ENCODE data around the gene ZNF883. TPM values are rescaled to one million over a fixed set of nuclear protein-coding genes. Genes with fewer than 3 reads are reported as not detected.

ZNF883 gene
- total and polyA plus RNA-seq, 2 of the 4 experiments (the other 2 are of a cell fraction): 0.51 to 0.54 TPM

GRCh38 chr9:113042884-113043657 is 31.1 kb upstream of the ZNF883 start:
- no peak overlapping the region for H4K91ac ChIP-seq (ENCODE audit: insufficient read depth, low read depth, low read length)
- peaks cover 7% of the 10 kb centered on the region for H3K36me3 ChIP-seq (ENCODE audit: control insufficient read depth, insufficient read depth, low read length)
- H2BK15ac ChIP-seq (ENCODE audit: low read depth, low read length): no peak overlapping the region
- no peaks in the 10 kb centered on the region for H4K20me1 ChIP-seq (ENCODE audit: insufficient read depth, low read length)
- no peak overlapping the region for H3K23ac ChIP-seq (ENCODE audit: low read depth, low read length)
- intact Hi-C loops (cut with micrococcal nuclease): no loop called here
- ChIA-PET POLR2A (ENCODE audit: unreplicated experiment) (no interaction called here), CTCF (no interaction called here)
- DNase-seq (no peak), ATAC-seq (ENCODE audit: low read depth) (no peak)
- no peak overlapping the region for H2BK120ac ChIP-seq (ENCODE audit: low read depth, low read length)
- no peak overlapping the region for H3K56ac ChIP-seq (ENCODE audit: extremely low read depth, insufficient read depth, low read length)
- H3K4me3 ChIP-seq (ENCODE audit: insufficient read depth, low read depth, low read length): no peak overlapping the region
- no peak overlapping the region for H3K14ac ChIP-seq (replicated peaks; ENCODE audit: low read depth, low read length)
- H3K9ac ChIP-seq (ENCODE audit: low read depth, low read length): no peak overlapping the region
- no peak overlapping the region for H4K8ac ChIP-seq (ENCODE audit: low read depth in 2 of 2, low read length in 2 of 2)
- H3K18ac ChIP-seq (ENCODE audit: low read depth, low read length): no peak overlapping the region
- no peak overlapping the region for H2AK5ac ChIP-seq (ENCODE audit: low read depth, low read length)
- dilution Hi-C loops (cut with HindIII; ENCODE audit: low sequenced_read_pairs, unreplicated experiment): no loop called here
- no peaks in the 10 kb centered on the region for H3K79me1 ChIP-seq (ENCODE audit: low read depth in 1 of 2, low read length in 2 of 2)
- no peak overlapping the region for H2BK20ac ChIP-seq (ENCODE audit: low read depth, low read length)
- no CpG with 5 or more reads among the region's 4 CpGs for WGBS, 2 experiments (ENCODE audit: extremely low coverage in 2 of 2, insufficient read length in 1 of 2)
- H4K5ac ChIP-seq (ENCODE audit: low read depth, low read length): no peak overlapping the region
- H2BK5ac ChIP-seq (ENCODE audit: low read depth, low read length, poor library complexity, severe bottlenecking): no peak overlapping the region
- H3K9me3 ChIP-seq (ENCODE audit: control insufficient read depth, insufficient read depth, low read length): peaks cover 67% of the 10 kb centered on the region
- no TSS peak for BruUV-seq (replicated peaks)
- TF ChIP-seq CEBPB (IDR thresholded peaks at IDR 0.05; ENCODE audit: low read depth, low read length) (no peak), CTCF (conservative IDR thresholded peaks at IDR 0.05; ENCODE audit: low read depth, low read length) (no peak), MXI1 (IDR thresholded peaks at IDR 0.05; ENCODE audit: borderline replicate concordance, low read depth, low read length) (no peak), SMC3 (IDR thresholded peaks at IDR 0.05; ENCODE audit: low read depth, low read length) (no peak), CHD1 (IDR thresholded peaks at IDR 0.05; ENCODE audit: low read depth, low read length) (no peak), NFE2L2 (IDR thresholded peaks at IDR 0.05; ENCODE audit: low read depth, low read length) (no peak)
- H3K27me3 ChIP-seq (ENCODE audit: control insufficient read depth, insufficient read depth, low read length): no peaks in the 10 kb centered on the region
- no peak overlapping the region for H3K27ac ChIP-seq (ENCODE audit: insufficient read depth, low read length)
- H2AFZ ChIP-seq (replicated peaks; ENCODE audit: low read length, poor library complexity): no peak overlapping the region
- H3K4me2 ChIP-seq (ENCODE audit: low read depth, low read length): no peak overlapping the region
- no peaks in the 10 kb centered on the region for H3K9me1 ChIP-seq (ENCODE audit: insufficient read depth, low read length)
- in situ Hi-C loops (cut with MboI; ENCODE audit: low sequenced_read_pairs): no loop called here
- H2AK9ac ChIP-seq (replicated peaks; ENCODE audit: low read depth, low read length, poor library complexity): no peak overlapping the region
- no peak overlapping the region for H3K4ac ChIP-seq (ENCODE audit: low read depth, low read length)
- no peaks in the 10 kb centered on the region for H3K4me1 ChIP-seq (ENCODE audit: control insufficient read depth, insufficient read depth, low read length)

All from IMR-90 (cell line).